AG09319 (cell line): ENCODE data around the gene TAOK2.

Source experiments
- DNase-seq: peaks from one replicate; pipeline ENCODE4 v3.0.0-alpha.2; 2010; ENCODE audit warnings: low read depth; ENCODE audit errors: extremely low read depth
- CTCF ChIP-seq: IDR thresholded peaks from 2 replicates; pipeline ENCODE4 v1.5.1; 2011; ENCODE audit warnings: low read depth, mild to moderate bottlenecking, inconsistent platforms, low read length, moderate library complexity

The TAOK2 gene

GRCh38 chr16:30026449-30026848 lies 52.8 kb downstream of the TAOK2 start:
- DNase-seq: no peak
- no peak for TF ChIP-seq CTCF

GRCh38 chr16:30027588-30028437 lies 54.1 kb downstream of the TAOK2 start:
- no peak for TF ChIP-seq CTCF
- no peak for DNase-seq

GRCh38 chr16:30028438-30029076 lies 54.9 kb downstream of the TAOK2 start:
- no peak for TF ChIP-seq CTCF
- no peak for DNase-seq

GRCh38 chr16:30030011-30030685 lies 56.5 kb downstream of the TAOK2 start:
- no peak for TF ChIP-seq CTCF

GRCh38 chr16:30030841-30031413 lies 57.3 kb downstream of the TAOK2 start, which contains the start of gene TLCD3B:
TSS of gene TLCD3B (minus strand) at chr16:30031271. CDS start at chr16:30030527, 744 bp downstream.
- no peak for TF ChIP-seq CTCF
- no peak for DNase-seq

More at GRCh38 chr16:30030011-30030685, 56.5 kb downstream of the TAOK2 start:
- DNase-seq: no peak

- DNase-seq: no peak
- TF ChIP-seq CTCF: no peak
These were observed 57.8 kb downstream of the TAOK2 start for GRCh38 chr16:30031477-30031918.
